CD4-positive, alpha-beta T cell treated with Interleukin-12 subunit alpha and Interleukin-12 subunit beta, for 1 hour (primary cell): ENCODE results near the gene PI4KA.

Experiments
- DNase-seq: peaks from one replicate; pipeline ENCODE4 v3.0.0-alpha.2; 2020

PI4KA gene

GRCh38 chr22:20814221-20814808, 44.3 kb downstream of the PI4KA start:
- no peak for DNase-seq

- no peak for DNase-seq
Measured at GRCh38 chr22:20813056-20813455, 45.6 kb downstream of the PI4KA start.

- DNase-seq: no peak
Measured at GRCh38 chr22:20811971-20812660, 46.5 kb downstream of the PI4KA start.

- no peak for DNase-seq
Measured at GRCh38 chr22:20811171-20811570, 47.4 kb downstream of the PI4KA start.

GRCh38 chr22:20810645-20811044, 48.0 kb downstream of the PI4KA start:
- DNase-seq: peak; percentile 13

GRCh38 chr22:20809538-20810185, 48.9 kb downstream of the PI4KA start:
- DNase-seq: no peak

GRCh38 chr22:20808844-20809243, 49.8 kb downstream of the PI4KA start:
- no peak for DNase-seq

- DNase-seq: no peak
Measured at GRCh38 chr22:20807315-20807752, 51.3 kb downstream of the PI4KA start.

- DNase-seq: no peak
Measured at GRCh38 chr22:20805972-20806471, 52.6 kb downstream of the PI4KA start.

GRCh38 chr22:20804650-20805049, 54.0 kb downstream of the PI4KA start:
- DNase-seq: no peak

- peak; percentile 23 for DNase-seq
Measured at GRCh38 chr22:20803696-20804324, 54.8 kb downstream of the PI4KA start.

- no peak for DNase-seq
Measured at GRCh38 chr22:20802922-20803553, 55.6 kb downstream of the PI4KA start.

- no peak for DNase-seq
Measured at GRCh38 chr22:20802452-20802851, 56.2 kb downstream of the PI4KA start.

GRCh38 chr22:20799449-20799848, 59.2 kb downstream of the PI4KA start:
- no peak for DNase-seq

- no peak for DNase-seq
Measured at GRCh38 chr22:20798974-20799373, 59.6 kb downstream of the PI4KA start.

GRCh38 chr22:20798218-20798617, 60.4 kb downstream of the PI4KA start:
- no peak for DNase-seq

- no peak for DNase-seq
Measured at GRCh38 chr22:20796731-20797130, 61.9 kb downstream of the PI4KA start.

GRCh38 chr22:20794650-20795413, 63.8 kb downstream of the PI4KA start:
- no peak for DNase-seq

- no peak for DNase-seq
Measured at GRCh38 chr22:20793748-20794649, 64.6 kb downstream of the PI4KA start.

GRCh38 chr22:20792966-20793728, 65.5 kb downstream of the PI4KA start:
- no peak for DNase-seq
